ENCODE data around the gene PBX1. TPM values are rescaled to one million over a fixed set of nuclear protein-coding genes. Genes with fewer than 3 reads are reported as not detected.

The PBX1 gene
- total and polyA plus RNA-seq, 4 donors, result 2.2 to 17.3 (median 5.1) TPM

DNA sequence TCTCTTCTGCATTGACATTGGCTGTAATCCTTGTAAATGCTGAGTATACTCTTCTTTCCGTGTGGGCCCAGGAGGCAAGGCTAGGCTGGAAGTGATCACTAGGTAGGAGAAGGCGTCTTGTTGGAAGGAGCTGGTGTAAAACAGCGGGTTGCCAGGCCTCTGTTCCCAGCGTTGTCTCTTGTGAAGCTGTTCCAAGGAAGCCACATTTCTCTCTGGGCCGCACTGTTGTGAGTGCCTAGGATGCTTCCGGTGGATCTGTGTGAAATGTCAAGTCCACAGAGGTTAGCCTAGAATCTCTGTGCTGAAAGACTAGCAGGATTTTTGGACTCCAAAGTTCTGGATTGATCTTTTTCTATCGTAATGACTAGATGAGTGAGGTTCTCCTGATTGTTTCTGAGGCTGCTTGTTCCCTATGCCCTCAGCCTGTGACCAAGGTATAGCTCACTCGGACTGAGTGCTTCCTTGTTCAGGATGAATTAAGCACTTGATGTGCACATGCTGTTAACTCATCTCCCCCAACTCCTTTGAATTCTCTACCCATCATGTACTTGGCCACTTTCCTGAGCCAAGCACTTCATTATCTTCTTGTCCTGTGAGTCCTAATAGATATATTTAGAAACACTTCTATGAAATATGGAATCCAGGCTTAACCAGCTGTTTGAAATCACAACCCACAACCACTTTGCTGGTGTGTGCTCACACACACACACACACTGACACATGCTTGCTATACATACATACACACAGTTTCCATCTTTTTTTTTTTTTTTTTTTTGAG is 63.3 kb downstream of the PBX1 start:
- H3K9ac ChIP-seq (ENCODE audit: low read depth in 1 of 2, low read length in 2 of 2), result no peak overlapping the region
- H3K36me3 ChIP-seq (ENCODE audit: control insufficient read depth in 4 of 4, insufficient read depth in 3 of 4, low read depth in 1 of 4, low read length in 3 of 4), result no peaks in the 10 kb centered on the region
- DNase-seq (ENCODE audit: low spot score), result no peak
- 77% methylated on average over 8 of the region's 8 CpGs for WGBS
- no peaks in the 10 kb centered on the region for H3K9me3 ChIP-seq (ENCODE audit: control insufficient read depth in 4 of 4, low read length in 3 of 4)
- H3K27me3 ChIP-seq (ENCODE audit: control insufficient read depth in 4 of 4, insufficient read depth in 4 of 4, low read length in 3 of 4), result no peaks in the 10 kb centered on the region
- peaks cover 0 to under 1% (median 0%) of the 10 kb centered on the region in 4 donors for H3K4me1 ChIP-seq (ENCODE audit: control insufficient read depth in 4 of 4, insufficient read depth in 4 of 4, low read length in 3 of 4)
- no peak overlapping the region for H3K4me3 ChIP-seq (ENCODE audit: low read depth in 1 of 3, low read length in 3 of 3)
- no peak for TF ChIP-seq JUND (IDR thresholded peaks at IDR 0.05)
- TF ChIP-seq, protein P1, sequence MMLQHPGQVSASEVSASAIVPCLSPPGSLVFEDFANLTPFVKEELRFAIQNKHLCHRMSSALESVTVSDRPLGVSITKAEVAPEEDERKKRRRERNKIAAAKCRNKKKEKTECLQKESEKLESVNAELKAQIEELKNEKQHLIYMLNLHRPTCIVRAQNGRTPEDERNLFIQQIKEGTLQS (IDR thresholded peaks at IDR 0.05), result no peak
- TF ChIP-seq RXRA (IDR thresholded peaks at IDR 0.05), result no peak
- TF ChIP-seq, protein P2, sequence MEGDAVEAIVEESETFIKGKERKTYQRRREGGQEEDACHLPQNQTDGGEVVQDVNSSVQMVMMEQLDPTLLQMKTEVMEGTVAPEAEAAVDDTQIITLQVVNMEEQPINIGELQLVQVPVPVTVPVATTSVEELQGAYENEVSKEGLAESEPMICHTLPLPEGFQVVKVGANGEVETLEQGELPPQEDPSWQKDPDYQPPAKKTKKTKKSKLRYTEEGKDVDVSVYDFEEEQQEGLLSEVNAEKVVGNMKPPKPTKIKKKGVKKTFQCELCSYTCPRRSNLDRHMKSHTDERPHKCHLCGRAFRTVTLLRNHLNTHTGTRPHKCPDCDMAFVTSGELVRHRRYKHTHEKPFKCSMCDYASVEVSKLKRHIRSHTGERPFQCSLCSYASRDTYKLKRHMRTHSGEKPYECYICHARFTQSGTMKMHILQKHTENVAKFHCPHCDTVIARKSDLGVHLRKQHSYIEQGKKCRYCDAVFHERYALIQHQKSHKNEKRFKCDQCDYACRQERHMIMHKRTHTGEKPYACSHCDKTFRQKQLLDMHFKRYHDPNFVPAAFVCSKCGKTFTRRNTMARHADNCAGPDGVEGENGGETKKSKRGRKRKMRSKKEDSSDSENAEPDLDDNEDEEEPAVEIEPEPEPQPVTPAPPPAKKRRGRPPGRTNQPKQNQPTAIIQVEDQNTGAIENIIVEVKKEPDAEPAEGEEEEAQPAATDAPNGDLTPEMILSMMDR (IDR thresholded peaks at IDR 0.05; ENCODE audit: low read depth, low read length, missing input control), result no peak
- no peak for TF ChIP-seq EGR1 (IDR thresholded peaks at IDR 0.05; ENCODE audit: low read depth in 2 of 2)
- H3K27ac ChIP-seq (ENCODE audit: low read depth in 1 of 2, low read length in 2 of 2), result no peak overlapping the region

DNA sequence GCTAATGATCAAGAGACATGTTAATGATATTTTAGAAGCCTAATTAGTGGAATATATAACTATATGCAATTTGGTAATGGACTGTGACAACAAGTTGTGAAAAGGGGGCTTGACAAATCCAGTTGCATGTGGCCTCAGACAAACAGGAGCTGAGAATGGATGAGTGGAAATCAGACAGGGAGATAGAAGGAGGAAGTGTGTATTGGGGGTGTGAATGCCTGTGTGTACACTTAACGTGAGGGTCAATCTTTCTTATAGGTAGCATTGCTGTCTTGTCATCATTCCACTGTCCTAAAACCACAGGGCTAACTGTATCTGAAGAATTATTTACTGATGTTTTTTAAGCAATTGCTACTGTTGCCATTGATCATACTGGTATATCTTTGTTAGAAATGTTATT is 64.8 kb downstream of the PBX1 start:
- no peak overlapping the region for H3K27ac ChIP-seq (ENCODE audit: low read depth in 1 of 2, low read length in 2 of 2)
- H3K9me3 ChIP-seq (ENCODE audit: control insufficient read depth in 4 of 4, low read length in 3 of 4), result no peaks in the 10 kb centered on the region
- TF ChIP-seq GABPA (IDR thresholded peaks at IDR 0.05 in 1 of 2, conservative IDR thresholded peaks at IDR 0.05 in 1 of 2) (no peak), FOXA1 (IDR thresholded peaks at IDR 0.05) (no peak), ZBTB33 (IDR thresholded peaks at IDR 0.05) (no peak), HNF4G (IDR thresholded peaks at IDR 0.05) (no peak), RXRA (IDR thresholded peaks at IDR 0.05) (no peak), EGR1 (IDR thresholded peaks at IDR 0.05; ENCODE audit: low read depth in 2 of 2) (no peak), HNF4A (conservative IDR thresholded peaks at IDR 0.05) (no peak), SP1 (IDR thresholded peaks at IDR 0.05) (no peak), FOXA2 (IDR thresholded peaks at IDR 0.05) (no peak), JUND (IDR thresholded peaks at IDR 0.05) (no peak), YY1 (IDR thresholded peaks at IDR 0.05) (no peak)
- TF ChIP-seq, protein P3, sequence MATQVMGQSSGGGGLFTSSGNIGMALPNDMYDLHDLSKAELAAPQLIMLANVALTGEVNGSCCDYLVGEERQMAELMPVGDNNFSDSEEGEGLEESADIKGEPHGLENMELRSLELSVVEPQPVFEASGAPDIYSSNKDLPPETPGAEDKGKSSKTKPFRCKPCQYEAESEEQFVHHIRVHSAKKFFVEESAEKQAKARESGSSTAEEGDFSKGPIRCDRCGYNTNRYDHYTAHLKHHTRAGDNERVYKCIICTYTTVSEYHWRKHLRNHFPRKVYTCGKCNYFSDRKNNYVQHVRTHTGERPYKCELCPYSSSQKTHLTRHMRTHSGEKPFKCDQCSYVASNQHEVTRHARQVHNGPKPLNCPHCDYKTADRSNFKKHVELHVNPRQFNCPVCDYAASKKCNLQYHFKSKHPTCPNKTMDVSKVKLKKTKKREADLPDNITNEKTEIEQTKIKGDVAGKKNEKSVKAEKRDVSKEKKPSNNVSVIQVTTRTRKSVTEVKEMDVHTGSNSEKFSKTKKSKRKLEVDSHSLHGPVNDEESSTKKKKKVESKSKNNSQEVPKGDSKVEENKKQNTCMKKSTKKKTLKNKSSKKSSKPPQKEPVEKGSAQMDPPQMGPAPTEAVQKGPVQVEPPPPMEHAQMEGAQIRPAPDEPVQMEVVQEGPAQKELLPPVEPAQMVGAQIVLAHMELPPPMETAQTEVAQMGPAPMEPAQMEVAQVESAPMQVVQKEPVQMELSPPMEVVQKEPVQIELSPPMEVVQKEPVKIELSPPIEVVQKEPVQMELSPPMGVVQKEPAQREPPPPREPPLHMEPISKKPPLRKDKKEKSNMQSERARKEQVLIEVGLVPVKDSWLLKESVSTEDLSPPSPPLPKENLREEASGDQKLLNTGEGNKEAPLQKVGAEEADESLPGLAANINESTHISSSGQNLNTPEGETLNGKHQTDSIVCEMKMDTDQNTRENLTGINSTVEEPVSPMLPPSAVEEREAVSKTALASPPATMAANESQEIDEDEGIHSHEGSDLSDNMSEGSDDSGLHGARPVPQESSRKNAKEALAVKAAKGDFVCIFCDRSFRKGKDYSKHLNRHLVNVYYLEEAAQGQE (IDR thresholded peaks at IDR 0.05), result no peak
- TF ChIP-seq, protein P4, sequence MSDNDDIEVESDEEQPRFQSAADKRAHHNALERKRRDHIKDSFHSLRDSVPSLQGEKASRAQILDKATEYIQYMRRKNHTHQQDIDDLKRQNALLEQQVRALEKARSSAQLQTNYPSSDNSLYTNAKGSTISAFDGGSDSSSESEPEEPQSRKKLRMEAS (IDR thresholded peaks at IDR 0.05), result no peak
- TF ChIP-seq, protein P1 (IDR thresholded peaks at IDR 0.05), result no peak
- TF ChIP-seq, protein P2 (IDR thresholded peaks at IDR 0.05; ENCODE audit: low read depth, low read length, missing input control), result no peak
- no peaks in the 10 kb centered on the region for H3K36me3 ChIP-seq (ENCODE audit: control insufficient read depth in 4 of 4, insufficient read depth in 3 of 4, low read depth in 1 of 4, low read length in 3 of 4)
- no peak overlapping the region for H3K9ac ChIP-seq (ENCODE audit: low read depth in 1 of 2, low read length in 2 of 2)
- DNase-seq (ENCODE audit: low spot score), result no peak
- no peaks in the 10 kb centered on the region for H3K27me3 ChIP-seq (ENCODE audit: control insufficient read depth in 4 of 4, insufficient read depth in 4 of 4, low read length in 3 of 4)
- 82% methylated on average over 1 of the region's 1 CpG for WGBS
- no peak overlapping the region for H3K4me3 ChIP-seq (ENCODE audit: low read depth in 1 of 3, low read length in 3 of 3)
- H3K4me1 ChIP-seq (ENCODE audit: control insufficient read depth in 4 of 4, insufficient read depth in 4 of 4, low read length in 3 of 4), result no peaks in the 10 kb centered on the region
